WTC11 (cell line): ENCODE measurements around the gene STAT1. TPM values are rescaled to one million over a fixed set of nuclear protein-coding genes. Genes with fewer than 3 reads are reported as not detected.

ENCODE experiments used
- ATAC-seq: fragments of 200-7000 bp; cut with Tn5 transposase; 2 replicates; pipeline ENCODE4 v1.10.0; 2021; ENCODE audit warnings: mild to moderate bottlenecking, moderate library complexity
- CTCF ChIA-PET: fragments of 300-600 bp; sonication (Branson Sonifier 250); formaldehyde crosslinking; loops from one replicate; lab custom pipeline; 2021; ENCODE audit warnings: antibody characterized with exemption; lab: Charles Lee
- POLR2A ChIA-PET: fragments of 350-600 bp; sonication (Branson Sonifier 250); formaldehyde crosslinking; loops from one replicate; lab custom pipeline; 2021; ENCODE audit warnings: antibody characterized with exemption; lab: Charles Lee
- DNase-seq: peaks from one replicate; pipeline ENCODE4 v3.0.0; 2021; ENCODE audit warnings: low spot score
- H3K27ac Mint-ChIP-seq: 2 replicates; pipeline ENCODE4 v1.8.0; 2021; ENCODE audit warnings: mixed read lengths
- H3K27me3 Mint-ChIP-seq: 2 replicates; pipeline ENCODE4 v1.8.0; 2021; ENCODE audit warnings: low read depth, mild to moderate bottlenecking, moderate library complexity, mixed read lengths
- H3K36me3 Mint-ChIP-seq: 2 replicates; pipeline ENCODE4 v1.8.0; 2021; ENCODE audit warnings: mixed read lengths
- H3K4me1 Mint-ChIP-seq: 2 replicates; pipeline ENCODE4 v1.8.0; 2022; ENCODE audit warnings: mixed read lengths
- H3K4me3 Mint-ChIP-seq: 2 replicates; pipeline ENCODE4 v1.8.0; 2021; ENCODE audit warnings: mild to moderate bottlenecking, moderate library complexity, mixed read lengths
- H3K9me3 Mint-ChIP-seq: 2 replicates; pipeline ENCODE4 v1.8.0; 2021; ENCODE audit warnings: mixed read lengths
- CBFB ChIP-seq: sonication (generic); formaldehyde crosslinking; IDR thresholded peaks from 2 replicates; pipeline ENCODE4 v1.8.1; 2022; ENCODE audit warnings: mild to moderate bottlenecking, low read depth, missing genetic modification reagents
- EMX1 ChIP-seq: fragments of 250-450 bp; sonication (Bioruptor Pico); IDR thresholded peaks from 2 replicates; pipeline ENCODE4 v1.8.0; 2021; ENCODE audit warnings: mild to moderate bottlenecking
- ESRRA ChIP-seq: sonication (generic); formaldehyde crosslinking; IDR thresholded peaks from 2 replicates; pipeline ENCODE4 v1.8.1; 2022; ENCODE audit warnings: mild to moderate bottlenecking, missing genetic modification reagents, borderline replicate concordance
- GABPB1 ChIP-seq: sonication (generic); formaldehyde crosslinking; IDR thresholded peaks from 2 replicates; pipeline ENCODE4 v1.8.1; 2023; ENCODE audit warnings: mild to moderate bottlenecking, missing genetic modification reagents
- HMGA2 ChIP-seq: fragments of 250-450 bp; sonication (Bioruptor Pico); IDR thresholded peaks from 2 replicates; pipeline ENCODE4 v1.4.0; 2021; ENCODE audit warnings: mild to moderate bottlenecking, moderate library complexity
- IRF2 ChIP-seq: sonication (generic); formaldehyde crosslinking; IDR thresholded peaks from 2 replicates; pipeline ENCODE4 v1.8.0; 2022; ENCODE audit warnings: low read depth, missing genetic modification reagents, borderline replicate concordance
- JUN ChIP-seq: sonication (generic); formaldehyde crosslinking; IDR thresholded peaks from 2 replicates; pipeline ENCODE4 v1.8.0; 2023; ENCODE audit warnings: mild to moderate bottlenecking, missing genetic modification reagents
- KAT7 ChIP-seq: sonication (generic); formaldehyde crosslinking; IDR thresholded peaks from 2 replicates; pipeline ENCODE4 v1.8.1; 2023; ENCODE audit warnings: missing genetic modification reagents, mild to moderate bottlenecking, borderline replicate concordance
- NR2C2 ChIP-seq: sonication (generic); formaldehyde crosslinking; IDR thresholded peaks from 2 replicates; pipeline ENCODE4 v1.8.0; 2022; ENCODE audit warnings: mild to moderate bottlenecking, missing genetic modification reagents
- SMAD3 ChIP-seq: sonication (generic); formaldehyde crosslinking; IDR thresholded peaks from 2 replicates; pipeline ENCODE4 v1.8.0; 2022; ENCODE audit warnings: missing genetic modification reagents, mild to moderate bottlenecking, borderline replicate concordance
- SOX15 ChIP-seq: fragments of 250-450 bp; sonication (Bioruptor Pico); IDR thresholded peaks from 2 replicates; pipeline ENCODE4 v1.9.0; 2021; ENCODE audit warnings: mild to moderate bottlenecking
- SP1 ChIP-seq: sonication (generic); formaldehyde crosslinking; conservative IDR thresholded peaks from 2 replicates; pipeline ENCODE4 v1.8.1; 2022; ENCODE audit warnings: missing genetic modification reagents
- ZNF121 ChIP-seq: sonication (generic); formaldehyde crosslinking; IDR thresholded peaks from 2 replicates; pipeline ENCODE4 v1.8.0; 2023; ENCODE audit warnings: missing genetic modification reagents
- ZNF263 ChIP-seq: sonication (generic); formaldehyde crosslinking; IDR thresholded peaks from 2 replicates; pipeline ENCODE4 v1.8.1; 2022; ENCODE audit warnings: low read depth, mild to moderate bottlenecking, moderate library complexity, missing genetic modification reagents
- ZNF396 ChIP-seq: fragments of 250-450 bp; sonication (Bioruptor Pico); IDR thresholded peaks from 2 replicates; pipeline ENCODE4 v1.8.0; 2021; ENCODE audit warnings: mild to moderate bottlenecking, moderate library complexity, borderline replicate concordance
- ZNF671 ChIP-seq: fragments of 250-450 bp; sonication (Bioruptor Pico); IDR thresholded peaks from 2 replicates; pipeline ENCODE4 v1.8.0; 2021; ENCODE audit warnings: mild to moderate bottlenecking
- total RNA-seq: library from RNA; stranded (reverse); gene quantifications from 3 replicates; pipeline ENCODE4 v1.2.3, GENCODE V29; 2021
- TF ChIP-seq, protein P1 (sequence below): sonication (generic); formaldehyde crosslinking; IDR thresholded peaks from 2 replicates; pipeline ENCODE4 v1.8.1; 2023; ENCODE audit warnings: mild to moderate bottlenecking, missing genetic modification reagents
- TF ChIP-seq, protein P2 (sequence below): fragments of 250-450 bp; sonication (Bioruptor Pico); IDR thresholded peaks from 2 replicates; pipeline ENCODE4 v1.9.0; 2021; ENCODE audit warnings: mild to moderate bottlenecking, borderline replicate concordance
- TF ChIP-seq, protein P3 (sequence below): sonication (generic); formaldehyde crosslinking; IDR thresholded peaks from 2 replicates; pipeline ENCODE4 v1.8.1; 2022; ENCODE audit warnings: missing genetic modification reagents, borderline replicate concordance
- TF ChIP-seq, protein P4 (sequence below): fragments of 250-450 bp; sonication (Bioruptor Pico); IDR thresholded peaks from 2 replicates; pipeline ENCODE4 v1.9.0; 2021; ENCODE audit warnings: mild to moderate bottlenecking

Gene STAT1
- total RNA-seq, 1 experiment from 2014 or later = 36.1 TPM

DNA sequence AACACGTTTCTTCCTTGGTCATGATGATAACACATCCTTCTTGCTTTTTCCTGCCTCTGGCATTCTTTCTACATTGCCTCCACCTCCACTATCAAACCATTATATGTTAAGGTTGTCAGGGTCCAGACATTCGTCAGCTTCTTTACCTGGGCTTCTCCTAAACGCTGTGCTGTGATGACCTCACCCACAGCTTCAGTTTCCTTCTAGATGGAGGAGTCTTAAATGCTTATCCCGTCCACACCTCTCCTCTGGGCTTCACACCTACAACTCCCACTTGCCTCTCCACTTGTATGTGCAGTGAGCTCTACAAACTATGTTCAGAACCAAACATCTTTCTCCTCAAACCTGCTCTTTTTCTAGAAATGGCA, 666 bp upstream of the STAT1 start (continued):
- TF ChIP-seq SOX15 = no peak
- TF ChIP-seq, all 79 proteins: peak for 0

DNA sequence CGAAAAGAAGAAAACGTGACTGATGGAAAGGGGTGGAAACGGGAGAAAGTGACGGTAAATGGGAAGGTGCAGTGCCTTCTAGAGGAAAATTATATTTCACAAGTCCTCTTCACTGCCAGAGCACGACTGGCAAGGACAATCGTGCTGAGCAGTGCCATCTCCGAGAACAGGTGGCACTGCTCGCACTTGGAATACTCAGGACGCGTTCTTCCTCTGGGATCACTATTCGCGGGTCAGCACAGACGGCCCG, 364 bp downstream of the STAT1 start:
- CTCF ChIA-PET = interaction anchor here (1.0 to 1.3 kb wide), 2 partner anchors 28 to 136 kb away, joined by 3 read pairs; no protein-coding TSS in a partner anchor
- DNase-seq = no peak
- TF ChIP-seq ZNF121 (CRISPR knock-in tag) (peak; percentile 97; the same call in 1 of the 2 replicates), ZNF396 (CRISPR knock-in tag) (no peak)
- TF ChIP-seq, all 79 proteins: peak for 1
- Mint-ChIP-seq H3K27me3 (peaks cover 5% of the 10 kb centered on the region; the same call in 1 of the 2 replicates), H3K4me3 (no peak overlapping the region), H3K27ac (no peak overlapping the region), H3K4me1 (no peaks in the 10 kb centered on the region), H3K36me3 (peaks cover 8% of the 10 kb centered on the region), H3K9me3 (no peaks in the 10 kb centered on the region; the same call in 1 of the 2 replicates)
- POLR2A ChIA-PET = no interaction called here
- no peak for ATAC-seq

DNA sequence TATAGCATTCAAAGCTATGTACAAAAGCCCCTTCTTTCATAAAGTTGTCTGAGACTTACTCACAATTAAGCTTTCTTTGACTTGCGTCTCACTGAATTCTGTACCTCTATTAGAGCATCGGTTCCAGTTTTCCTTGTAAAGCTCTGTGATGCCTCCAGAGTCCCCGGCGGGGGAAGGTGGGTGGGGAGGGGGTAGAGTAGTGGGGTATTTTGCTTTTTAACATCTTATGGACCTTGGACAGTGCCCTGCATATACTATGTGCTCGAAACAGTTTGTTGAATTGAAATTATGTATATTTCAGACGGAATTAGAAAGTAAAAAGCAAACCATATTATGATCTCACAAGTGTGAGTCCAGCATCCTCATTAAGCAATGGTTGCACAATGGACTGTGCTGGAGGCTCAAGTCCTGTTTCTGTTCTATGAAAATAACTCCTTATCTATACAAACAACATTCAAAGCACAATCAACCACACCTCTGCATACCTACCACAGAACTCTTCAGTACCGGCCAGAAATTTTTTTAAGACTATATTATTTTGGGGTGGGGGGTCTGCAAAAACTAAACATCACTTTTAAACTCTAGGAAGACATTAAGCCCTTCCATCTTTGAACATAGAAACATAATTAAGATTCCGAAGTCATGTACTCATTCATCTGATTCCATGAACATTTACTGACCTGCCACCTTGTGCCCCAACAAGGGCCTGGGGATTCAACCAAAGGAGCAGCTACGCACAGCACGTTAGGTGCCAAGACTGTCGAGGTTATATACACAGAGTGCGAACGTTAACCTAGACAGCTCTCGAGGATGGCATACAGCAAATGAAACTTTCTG, 908 bp downstream of the STAT1 start:
- TF ChIP-seq CBFB (CRISPR knock-in tag) = no peak
- TF ChIP-seq SMAD3 (CRISPR knock-in tag) = no peak
- TF ChIP-seq EMX1 = no peak
- TF ChIP-seq ZNF263 (CRISPR knock-in tag) = no peak
- no peak for TF ChIP-seq JUN (CRISPR knock-in tag)
- TF ChIP-seq, protein P1, sequence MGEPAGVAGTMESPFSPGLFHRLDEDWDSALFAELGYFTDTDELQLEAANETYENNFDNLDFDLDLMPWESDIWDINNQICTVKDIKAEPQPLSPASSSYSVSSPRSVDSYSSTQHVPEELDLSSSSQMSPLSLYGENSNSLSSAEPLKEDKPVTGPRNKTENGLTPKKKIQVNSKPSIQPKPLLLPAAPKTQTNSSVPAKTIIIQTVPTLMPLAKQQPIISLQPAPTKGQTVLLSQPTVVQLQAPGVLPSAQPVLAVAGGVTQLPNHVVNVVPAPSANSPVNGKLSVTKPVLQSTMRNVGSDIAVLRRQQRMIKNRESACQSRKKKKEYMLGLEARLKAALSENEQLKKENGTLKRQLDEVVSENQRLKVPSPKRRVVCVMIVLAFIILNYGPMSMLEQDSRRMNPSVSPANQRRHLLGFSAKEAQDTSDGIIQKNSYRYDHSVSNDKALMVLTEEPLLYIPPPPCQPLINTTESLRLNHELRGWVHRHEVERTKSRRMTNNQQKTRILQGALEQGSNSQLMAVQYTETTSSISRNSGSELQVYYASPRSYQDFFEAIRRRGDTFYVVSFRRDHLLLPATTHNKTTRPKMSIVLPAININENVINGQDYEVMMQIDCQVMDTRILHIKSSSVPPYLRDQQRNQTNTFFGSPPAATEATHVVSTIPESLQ = no peak
- TF ChIP-seq ESRRA (CRISPR knock-in tag) = no peak
- TF ChIP-seq ZNF671 (CRISPR knock-in tag) = no peak
- no peak for TF ChIP-seq NR2C2 (CRISPR knock-in tag)
- Mint-ChIP-seq H3K27ac (no peak overlapping the region), H3K4me3 (no peak overlapping the region), H3K9me3 (no peaks in the 10 kb centered on the region; the same call in 1 of the 2 replicates), H3K4me1 (no peaks in the 10 kb centered on the region), H3K36me3 (peaks cover 13% of the 10 kb centered on the region), H3K27me3 (no peaks in the 10 kb centered on the region; the same call in 1 of the 2 replicates)
- POLR2A ChIA-PET = no interaction called here
- CTCF ChIA-PET = interaction anchor here (0.9 to 1.3 kb wide), 3 partner anchors 29 to 137 kb away, joined by 3 read pairs; no protein-coding TSS in a partner anchor
- ATAC-seq (no peak), DNase-seq (no peak)

DNA sequence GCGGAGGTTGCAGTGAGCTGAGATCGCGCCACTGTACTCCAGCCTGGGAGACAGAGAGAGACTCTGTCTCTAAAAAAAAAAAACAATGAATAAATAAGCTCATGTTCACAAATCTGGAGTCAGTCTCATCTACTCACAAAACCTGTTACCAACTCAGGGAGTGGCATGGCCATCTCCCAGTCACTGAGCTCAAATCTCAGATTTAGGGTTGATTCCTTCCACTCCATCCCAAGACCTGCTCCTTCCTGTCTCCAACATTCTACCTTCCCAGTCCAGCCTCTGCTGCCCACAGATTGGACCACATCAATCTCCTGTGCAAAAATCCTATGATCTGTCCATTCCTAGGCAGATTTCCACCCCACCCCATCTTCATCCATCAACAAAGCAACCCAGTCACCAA, 1.6 kb downstream of the STAT1 start:
- Mint-ChIP-seq H3K9me3 (no peaks in the 10 kb centered on the region; the same call in 1 of the 2 replicates), H3K27me3 (no peaks in the 10 kb centered on the region; the same call in 1 of the 2 replicates), H3K4me3 (no peak overlapping the region), H3K4me1 (no peaks in the 10 kb centered on the region), H3K27ac (no peak overlapping the region), H3K36me3 (peaks cover 17% of the 10 kb centered on the region)
- ChIA-PET CTCF (interaction anchor here (0.9 to 1.0 kb wide), 2 partner anchors 62 to 161 kb away, joined by 3 read pairs; no protein-coding TSS in a partner anchor), POLR2A (no interaction called here)
- ATAC-seq (no peak), DNase-seq (no peak)
- TF ChIP-seq SP1 = no peak
- TF ChIP-seq KAT7 (CRISPR knock-in tag) = no peak
- TF ChIP-seq, protein P2, sequence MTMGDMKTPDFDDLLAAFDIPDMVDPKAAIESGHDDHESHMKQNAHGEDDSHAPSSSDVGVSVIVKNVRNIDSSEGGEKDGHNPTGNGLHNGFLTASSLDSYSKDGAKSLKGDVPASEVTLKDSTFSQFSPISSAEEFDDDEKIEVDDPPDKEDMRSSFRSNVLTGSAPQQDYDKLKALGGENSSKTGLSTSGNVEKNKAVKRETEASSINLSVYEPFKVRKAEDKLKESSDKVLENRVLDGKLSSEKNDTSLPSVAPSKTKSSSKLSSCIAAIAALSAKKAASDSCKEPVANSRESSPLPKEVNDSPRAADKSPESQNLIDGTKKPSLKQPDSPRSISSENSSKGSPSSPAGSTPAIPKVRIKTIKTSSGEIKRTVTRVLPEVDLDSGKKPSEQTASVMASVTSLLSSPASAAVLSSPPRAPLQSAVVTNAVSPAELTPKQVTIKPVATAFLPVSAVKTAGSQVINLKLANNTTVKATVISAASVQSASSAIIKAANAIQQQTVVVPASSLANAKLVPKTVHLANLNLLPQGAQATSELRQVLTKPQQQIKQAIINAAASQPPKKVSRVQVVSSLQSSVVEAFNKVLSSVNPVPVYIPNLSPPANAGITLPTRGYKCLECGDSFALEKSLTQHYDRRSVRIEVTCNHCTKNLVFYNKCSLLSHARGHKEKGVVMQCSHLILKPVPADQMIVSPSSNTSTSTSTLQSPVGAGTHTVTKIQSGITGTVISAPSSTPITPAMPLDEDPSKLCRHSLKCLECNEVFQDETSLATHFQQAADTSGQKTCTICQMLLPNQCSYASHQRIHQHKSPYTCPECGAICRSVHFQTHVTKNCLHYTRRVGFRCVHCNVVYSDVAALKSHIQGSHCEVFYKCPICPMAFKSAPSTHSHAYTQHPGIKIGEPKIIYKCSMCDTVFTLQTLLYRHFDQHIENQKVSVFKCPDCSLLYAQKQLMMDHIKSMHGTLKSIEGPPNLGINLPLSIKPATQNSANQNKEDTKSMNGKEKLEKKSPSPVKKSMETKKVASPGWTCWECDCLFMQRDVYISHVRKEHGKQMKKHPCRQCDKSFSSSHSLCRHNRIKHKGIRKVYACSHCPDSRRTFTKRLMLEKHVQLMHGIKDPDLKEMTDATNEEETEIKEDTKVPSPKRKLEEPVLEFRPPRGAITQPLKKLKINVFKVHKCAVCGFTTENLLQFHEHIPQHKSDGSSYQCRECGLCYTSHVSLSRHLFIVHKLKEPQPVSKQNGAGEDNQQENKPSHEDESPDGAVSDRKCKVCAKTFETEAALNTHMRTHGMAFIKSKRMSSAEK (CRISPR knock-in tag) = no peak
- TF ChIP-seq HMGA2 (CRISPR knock-in tag) = no peak
- no peak for TF ChIP-seq GABPB1 (CRISPR knock-in tag)
- TF ChIP-seq, protein P3, sequence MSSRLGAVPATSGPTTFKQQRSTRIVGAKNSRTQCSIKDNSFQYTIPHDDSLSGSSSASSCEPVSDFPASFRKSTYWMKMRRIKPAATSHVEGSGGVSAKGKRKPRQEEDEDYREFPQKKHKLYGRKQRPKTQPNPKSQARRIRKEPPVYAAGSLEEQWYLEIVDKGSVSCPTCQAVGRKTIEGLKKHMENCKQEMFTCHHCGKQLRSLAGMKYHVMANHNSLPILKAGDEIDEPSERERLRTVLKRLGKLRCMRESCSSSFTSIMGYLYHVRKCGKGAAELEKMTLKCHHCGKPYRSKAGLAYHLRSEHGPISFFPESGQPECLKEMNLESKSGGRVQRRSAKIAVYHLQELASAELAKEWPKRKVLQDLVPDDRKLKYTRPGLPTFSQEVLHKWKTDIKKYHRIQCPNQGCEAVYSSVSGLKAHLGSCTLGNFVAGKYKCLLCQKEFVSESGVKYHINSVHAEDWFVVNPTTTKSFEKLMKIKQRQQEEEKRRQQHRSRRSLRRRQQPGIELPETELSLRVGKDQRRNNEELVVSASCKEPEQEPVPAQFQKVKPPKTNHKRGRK (CRISPR knock-in tag) = no peak
- no peak for TF ChIP-seq IRF2 (CRISPR knock-in tag)
- TF ChIP-seq, protein P4, sequence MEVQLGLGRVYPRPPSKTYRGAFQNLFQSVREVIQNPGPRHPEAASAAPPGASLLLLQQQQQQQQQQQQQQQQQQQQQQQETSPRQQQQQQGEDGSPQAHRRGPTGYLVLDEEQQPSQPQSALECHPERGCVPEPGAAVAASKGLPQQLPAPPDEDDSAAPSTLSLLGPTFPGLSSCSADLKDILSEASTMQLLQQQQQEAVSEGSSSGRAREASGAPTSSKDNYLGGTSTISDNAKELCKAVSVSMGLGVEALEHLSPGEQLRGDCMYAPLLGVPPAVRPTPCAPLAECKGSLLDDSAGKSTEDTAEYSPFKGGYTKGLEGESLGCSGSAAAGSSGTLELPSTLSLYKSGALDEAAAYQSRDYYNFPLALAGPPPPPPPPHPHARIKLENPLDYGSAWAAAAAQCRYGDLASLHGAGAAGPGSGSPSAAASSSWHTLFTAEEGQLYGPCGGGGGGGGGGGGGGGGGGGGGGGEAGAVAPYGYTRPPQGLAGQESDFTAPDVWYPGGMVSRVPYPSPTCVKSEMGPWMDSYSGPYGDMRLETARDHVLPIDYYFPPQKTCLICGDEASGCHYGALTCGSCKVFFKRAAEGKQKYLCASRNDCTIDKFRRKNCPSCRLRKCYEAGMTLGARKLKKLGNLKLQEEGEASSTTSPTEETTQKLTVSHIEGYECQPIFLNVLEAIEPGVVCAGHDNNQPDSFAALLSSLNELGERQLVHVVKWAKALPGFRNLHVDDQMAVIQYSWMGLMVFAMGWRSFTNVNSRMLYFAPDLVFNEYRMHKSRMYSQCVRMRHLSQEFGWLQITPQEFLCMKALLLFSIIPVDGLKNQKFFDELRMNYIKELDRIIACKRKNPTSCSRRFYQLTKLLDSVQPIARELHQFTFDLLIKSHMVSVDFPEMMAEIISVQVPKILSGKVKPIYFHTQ = no peak
